Psoas muscle (tissue), 8 donors: ENCODE results near the gene PDE8B. TPM values are rescaled to one million over a fixed set of nuclear protein-coding genes. Genes with fewer than 3 reads are reported as not detected.

Experiments
- ATAC-seq, 4 donors: fragments of 200-7000 bp; cut with Tn5 transposase; one replicate each; pipeline ENCODE4 v1.9.1; 2020; ENCODE audit warnings: moderate library complexity in 3 of 4, mild to moderate bottlenecking in 2 of 4
- DNase-seq, 2 donors: peaks; one replicate each; pipeline ENCODE4 v3.0.0-alpha.2; 2020
- H3K27ac ChIP-seq: fragments of 200-600 bp; one replicate; pipeline ENCODE4 v1.8.0; 2022
- H3K27me3 ChIP-seq, 3 donors: fragments of 200-600 bp in 1 of 3; one replicate each; pipeline versions ENCODE4 v1.6.1 to v1.8.0; 2013 to 2022; ENCODE audit warnings: low read length in 2 of 3, mild to moderate bottlenecking in 2 of 3, moderate library complexity in 1 of 3; ENCODE audit not compliant: insufficient read depth in 3 of 3
- H3K36me3 ChIP-seq, 2 donors: fragments of 200-600 bp in 1 of 2; one replicate each; pipeline versions ENCODE4 v1.6.1 to v1.8.0; 2013 to 2022; ENCODE audit warnings: low read depth in 1 of 2, mild to moderate bottlenecking in 1 of 2, moderate library complexity in 1 of 2; ENCODE audit not compliant: insufficient read depth in 1 of 2
- H3K4me1 ChIP-seq: fragments of 200-600 bp; one replicate; pipeline ENCODE4 v1.8.0; 2022
- H3K4me3 ChIP-seq: fragments of 200-600 bp; one replicate; pipeline ENCODE4 v1.8.0; 2022; ENCODE audit warnings: mild to moderate bottlenecking
- H3K9me3 ChIP-seq: fragments of 200-600 bp; one replicate; pipeline ENCODE4 v1.8.0; 2022
- WGBS, 3 donors: extraction: QIAGEN DNeasy Blood & Tissue Kit; methylation state at CpG; one replicate each; pipeline versions ENCODE4 v1.1.6 to v1.1.7; 2013; 5-methylcytosine and 5-hydroxymethylcytosine counted together
- intact Hi-C, 2 donors: fragments of 100-400 bp; cut with DNase I; formaldehyde crosslinking; loops; one replicate each; pipeline versions ENCODE4 v1.11.0 to v1.14.2; 2022
- polyA plus RNA-seq, 3 donors: library from polyadenylated mRNA; stranded (reverse); fragments of 200-250 nt; gene quantifications; one replicate each; pipeline ENCODE4 v1.2.3, GENCODE V29; 2013
- total RNA-seq, 4 donors: library from RNA; stranded (reverse); fragmentation: NEBNext Ultra II Directional in 2 of 4; extraction: Animal tissue kit (Norgen Biotek cat#: 25700) in 2 of 4; gene quantifications; one replicate each; pipeline versions ENCODE4 v1.2.1 to v1.2.4, GENCODE V29; 2021 to 2023
- TF ChIP-seq, protein P1 (sequence below): fragments of 200-600 bp; IDR thresholded peaks from one replicate; pipeline ENCODE4 v1.8.0; 2022; ENCODE audit warnings: antibody characterized with exemption
- donor health status: healthy with polysubstance abuse.
- donor health status: DM: no; HTN: no; CAD: no; lungs with moderate emphysema.
- donor health status: Bipolar disorder and iron deficiency.
- donor health status: healthy.
- donor health status: DM: yes; HTN: yes; CAD: no.
- donor health status: DM: no; HTN: no; CAD: no.
- donor health status: DM: no; HTN: no; CAD: no.
- donor health status: DM: yes; HTN: yes; CAD: no.

Gene PDE8B
- total and polyA plus RNA-seq, 7 donors, result 0.12 to 2.9 (median 0.46) TPM

DNA sequence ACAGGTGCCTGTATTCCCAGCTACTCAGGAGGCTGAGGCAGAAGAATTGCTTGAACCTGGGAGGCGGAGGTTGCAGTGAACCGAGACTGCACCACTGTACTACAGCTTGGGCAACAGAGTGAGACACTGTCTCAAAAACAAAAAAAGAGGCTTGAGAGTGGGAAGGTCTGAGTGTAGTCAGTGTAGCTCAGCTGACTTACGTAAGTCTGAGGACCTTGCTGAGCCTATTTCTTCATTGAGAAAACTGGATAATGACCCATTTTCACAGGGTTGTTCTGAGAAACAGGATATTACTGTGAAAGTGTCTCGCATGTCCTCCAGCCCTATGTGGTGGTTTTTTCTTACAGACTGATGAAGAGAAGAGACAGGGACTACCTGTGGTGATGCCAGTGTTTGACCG, 214.9 kb downstream of the PDE8B start:
- 93 to 97% (median 94%) methylated on average over 5 of the region's 5 CpGs for WGBS, 3 donors
- TF ChIP-seq, protein P1, sequence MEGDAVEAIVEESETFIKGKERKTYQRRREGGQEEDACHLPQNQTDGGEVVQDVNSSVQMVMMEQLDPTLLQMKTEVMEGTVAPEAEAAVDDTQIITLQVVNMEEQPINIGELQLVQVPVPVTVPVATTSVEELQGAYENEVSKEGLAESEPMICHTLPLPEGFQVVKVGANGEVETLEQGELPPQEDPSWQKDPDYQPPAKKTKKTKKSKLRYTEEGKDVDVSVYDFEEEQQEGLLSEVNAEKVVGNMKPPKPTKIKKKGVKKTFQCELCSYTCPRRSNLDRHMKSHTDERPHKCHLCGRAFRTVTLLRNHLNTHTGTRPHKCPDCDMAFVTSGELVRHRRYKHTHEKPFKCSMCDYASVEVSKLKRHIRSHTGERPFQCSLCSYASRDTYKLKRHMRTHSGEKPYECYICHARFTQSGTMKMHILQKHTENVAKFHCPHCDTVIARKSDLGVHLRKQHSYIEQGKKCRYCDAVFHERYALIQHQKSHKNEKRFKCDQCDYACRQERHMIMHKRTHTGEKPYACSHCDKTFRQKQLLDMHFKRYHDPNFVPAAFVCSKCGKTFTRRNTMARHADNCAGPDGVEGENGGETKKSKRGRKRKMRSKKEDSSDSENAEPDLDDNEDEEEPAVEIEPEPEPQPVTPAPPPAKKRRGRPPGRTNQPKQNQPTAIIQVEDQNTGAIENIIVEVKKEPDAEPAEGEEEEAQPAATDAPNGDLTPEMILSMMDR, result no peak
- intact Hi-C loops, result no loop called here
- H3K4me1 ChIP-seq, result no peaks in the 10 kb centered on the region
- ATAC-seq (no peak), DNase-seq (no peak)
- H3K36me3 ChIP-seq, result peaks cover 7 to 40% of the 10 kb centered on the region in 2 donors
- no peaks in the 10 kb centered on the region for H3K9me3 ChIP-seq
- no peak overlapping the region for H3K4me3 ChIP-seq
- peaks cover 0 to 1% (median 0%) of the 10 kb centered on the region in 3 donors for H3K27me3 ChIP-seq
- no peak overlapping the region for H3K27ac ChIP-seq

DNA sequence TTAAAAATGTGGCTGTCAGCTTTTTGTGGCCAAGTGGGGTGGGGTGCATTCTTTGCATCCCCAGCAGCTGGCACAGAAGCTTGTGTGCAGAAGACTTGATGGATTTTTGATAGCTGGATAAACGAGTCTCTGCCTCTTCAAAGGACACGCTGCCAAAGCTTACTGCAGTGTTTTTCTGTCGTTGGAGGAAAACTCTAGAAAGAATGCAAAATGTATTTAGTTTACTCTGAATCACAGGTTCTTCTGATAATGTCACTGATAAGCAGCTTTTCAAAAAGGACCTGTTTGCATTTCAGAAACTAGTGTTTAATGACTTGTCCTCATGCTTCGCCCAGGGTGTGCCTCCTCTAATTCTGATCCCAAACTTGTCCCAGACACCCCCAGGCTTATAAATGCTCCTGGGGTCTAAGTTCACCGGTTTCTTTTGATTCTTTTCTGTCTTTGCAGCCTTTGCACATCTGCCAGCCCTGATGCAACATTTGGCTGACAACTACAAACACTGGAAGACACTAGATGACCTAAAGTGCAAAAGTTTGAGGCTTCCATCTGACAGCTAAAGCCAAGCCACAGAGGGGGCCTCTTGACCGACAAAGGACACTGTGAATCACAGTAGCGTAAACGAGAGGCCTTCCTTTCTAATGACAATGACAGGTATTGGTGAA, 215.6 kb downstream of the PDE8B start:
- DNase-seq (no peak), ATAC-seq (no peak)
- Histone ChIP-seq H3K27ac (no peak overlapping the region), H3K9me3 (no peaks in the 10 kb centered on the region), H3K36me3 (peaks cover 7 to 47% of the 10 kb centered on the region in 2 donors), H3K27me3 (peaks cover 0 to 1% (median 0%) of the 10 kb centered on the region in 3 donors), H3K4me1 (no peaks in the 10 kb centered on the region), H3K4me3 (no peak overlapping the region)
- WGBS, 3 donors, result 57 to 75% (median 63%) methylated on average over 8 of the region's 8 CpGs
- intact Hi-C loops, result no loop called here
- TF ChIP-seq, protein P1, result no peak

DNA sequence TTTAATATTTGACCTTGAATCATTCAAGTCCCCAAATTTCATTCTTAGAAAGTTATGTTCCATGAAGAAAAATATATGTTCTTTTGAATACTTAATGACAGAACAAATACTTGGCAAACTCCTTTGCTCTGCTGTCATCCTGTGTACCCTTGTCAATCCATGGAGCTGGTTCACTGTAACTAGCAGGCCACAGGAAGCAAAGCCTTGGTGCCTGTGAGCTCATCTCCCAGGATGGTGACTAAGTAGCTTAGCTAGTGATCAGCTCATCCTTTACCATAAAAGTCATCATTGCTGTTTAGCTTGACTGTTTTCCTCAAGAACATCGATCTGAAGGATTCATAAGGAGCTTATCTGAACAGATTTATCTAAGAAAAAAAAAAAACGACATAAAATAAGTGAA, 216.2 kb downstream of the PDE8B start:
- Histone ChIP-seq H3K36me3 (peaks cover 7 to 53% of the 10 kb centered on the region in 2 donors), H3K9me3 (no peaks in the 10 kb centered on the region), H3K27ac (no peak overlapping the region), H3K27me3 (no peaks in the 10 kb centered on the region), H3K4me3 (no peak overlapping the region), H3K4me1 (no peaks in the 10 kb centered on the region)
- intact Hi-C loops, result no loop called here
- WGBS, 3 donors, result 79 to 93% (median 85%) methylated on average over 2 of the region's 2 CpGs
- TF ChIP-seq, protein P1, result no peak
- DNase-seq, result no peak
- no peak for ATAC-seq

DNA sequence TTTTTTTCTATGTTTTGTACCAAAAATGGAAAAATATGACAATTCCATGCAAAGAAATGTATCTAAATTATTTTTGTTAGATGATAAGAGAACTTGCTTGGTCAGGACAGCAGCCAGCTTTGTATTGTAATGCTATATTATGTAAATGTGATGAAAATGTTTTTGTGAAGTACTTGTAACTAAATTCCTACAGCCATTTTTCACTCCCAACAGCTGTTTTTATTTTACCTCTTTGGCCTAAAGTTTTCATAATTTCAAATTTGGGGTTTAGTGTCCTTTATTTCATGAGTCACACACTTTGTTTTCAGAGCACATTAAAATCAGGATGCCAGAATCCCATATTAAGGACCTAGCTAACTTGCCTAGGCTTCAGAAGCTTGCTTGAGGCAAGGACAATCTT, 217.5 kb downstream of the PDE8B start:
- H3K27me3 ChIP-seq, result no peaks in the 10 kb centered on the region
- H3K9me3 ChIP-seq, result no peaks in the 10 kb centered on the region
- H3K27ac ChIP-seq, result no peak overlapping the region
- TF ChIP-seq, protein P1, result no peak
- H3K36me3 ChIP-seq, result peaks cover 7 to 66% of the 10 kb centered on the region in 2 donors
- no peak overlapping the region for H3K4me3 ChIP-seq
- no peak for DNase-seq
- H3K4me1 ChIP-seq, result no peaks in the 10 kb centered on the region
- ATAC-seq, result no peak
- intact Hi-C loops, result no loop called here

DNA sequence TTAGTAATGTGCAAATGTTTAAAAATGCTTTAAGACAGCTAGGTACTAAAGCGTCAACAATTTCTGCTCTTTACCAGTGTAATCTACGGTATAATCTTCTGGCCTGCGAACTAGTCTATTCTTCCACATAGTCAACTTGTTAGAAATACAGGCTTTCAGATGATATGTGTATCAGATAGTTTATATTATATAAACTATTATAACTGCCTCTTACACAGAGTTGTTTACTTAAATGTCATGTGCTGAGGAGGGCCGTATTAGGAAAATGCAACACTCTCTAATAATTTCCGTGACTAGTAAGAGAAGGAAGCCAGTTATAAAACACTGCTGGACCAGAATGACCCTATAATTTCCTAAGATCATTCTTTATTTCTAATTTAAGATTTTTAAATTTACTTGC, 218.0 kb downstream of the PDE8B start:
- TF ChIP-seq, protein P1, result no peak
- H3K4me1 ChIP-seq, result no peaks in the 10 kb centered on the region
- no peaks in the 10 kb centered on the region for H3K27me3 ChIP-seq
- peaks cover 7 to 71% of the 10 kb centered on the region in 2 donors for H3K36me3 ChIP-seq
- no peak overlapping the region for H3K27ac ChIP-seq
- no peak for DNase-seq
- intact Hi-C loops, result no loop called here
- no peak overlapping the region for H3K4me3 ChIP-seq
- ATAC-seq, result no peak
- no peaks in the 10 kb centered on the region for H3K9me3 ChIP-seq
- WGBS, 3 donors, result 84 to 90% (median 86%) methylated on average over 5 of the region's 5 CpGs
